Activated T-cell treated with anti-CD3 and anti-CD28 coated beads for 1 hour (primary cell): ENCODE measurements around the gene PARP6.

Experiments used
- DNase-seq: peaks from one replicate; pipeline ENCODE4 v3.0.0-alpha.2; 2020; ENCODE audit warnings: low read depth

The PARP6 gene

GRCh38 chr15:72272213-72272996 lies at the start of gene PARP6:
Gene PARP6, minus strand, starts transcription at chr15:72272554. Its CDS starts 5,077 bp downstream, at chr15:72267477.
- DNase-seq = peak; percentile 96

DNA sequence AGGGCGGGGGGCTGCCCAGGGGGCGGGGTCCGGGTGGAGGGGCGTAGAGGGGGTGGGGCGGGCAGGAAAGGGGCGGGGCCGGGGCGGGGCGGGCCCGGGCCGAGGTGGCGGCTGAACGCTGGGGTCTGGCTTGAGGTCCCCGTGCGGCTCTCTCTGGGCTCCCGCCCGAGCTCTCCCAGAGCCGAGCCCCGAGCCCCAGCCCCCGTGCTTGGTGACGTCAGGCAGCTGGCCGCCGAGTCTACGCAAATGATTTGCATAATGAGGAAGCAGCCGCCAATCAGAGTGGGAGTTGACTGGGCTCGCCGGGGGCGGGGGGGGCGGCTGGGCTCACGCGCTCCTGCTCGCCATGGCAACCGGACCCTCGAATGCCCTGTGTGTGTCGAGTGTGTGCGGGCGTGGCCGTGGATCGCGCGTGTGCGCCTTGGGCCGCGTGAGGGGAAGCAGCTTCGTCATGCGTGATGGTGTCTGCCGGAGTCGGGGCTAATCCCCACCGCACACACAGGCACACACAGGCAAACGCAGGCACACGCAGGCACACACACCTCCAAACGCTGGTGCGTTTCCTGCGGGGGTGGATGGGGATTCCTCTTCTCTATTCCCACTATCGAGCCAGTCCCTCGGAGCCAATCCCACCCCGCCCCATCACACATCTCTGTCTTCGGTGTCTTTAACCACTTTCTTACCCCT lies 47.8 kb upstream of the PARP6 start, which contains the start of gene CELF6:
Gene CELF6 (minus strand): TSS at position 173 of the 687 bp plus-strand sequence. CDS start 283 bp downstream, outside the sequence.
- DNase-seq = peak; percentile 51

- peak; percentile 20 for DNase-seq
Measured at GRCh38 chr15:72319360-72319984, 47.1 kb upstream of the PARP6 start.

DNA sequence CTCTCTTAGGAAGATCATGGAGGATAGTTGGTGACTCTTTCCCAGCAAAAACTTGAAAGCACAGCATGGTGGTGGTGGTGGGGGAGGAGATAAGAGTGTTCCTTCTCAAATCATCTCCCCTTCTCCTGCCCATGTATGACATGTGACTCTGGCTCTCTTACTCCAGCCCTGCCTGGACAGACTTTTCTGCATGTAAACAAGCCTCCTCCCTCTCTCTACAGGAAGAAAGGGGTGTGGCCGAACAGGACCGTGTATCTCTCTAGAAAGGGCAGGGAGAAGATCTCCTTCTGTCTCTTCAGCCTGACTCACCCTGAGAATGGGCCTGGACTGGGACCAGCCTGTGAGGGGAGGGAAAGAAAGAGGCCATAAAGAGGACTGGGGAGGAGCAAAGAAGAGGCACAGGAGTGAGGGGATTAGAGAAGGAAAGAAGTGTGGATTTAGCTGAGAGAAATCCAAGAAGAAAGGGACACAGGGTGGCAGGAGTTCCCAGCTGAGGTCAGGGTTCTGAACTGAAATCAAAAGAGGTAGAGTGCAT lies 46.1 kb upstream of the PARP6 start:
- DNase-seq = no peak

GRCh38 chr15:72315706-72316370 lies 43.5 kb upstream of the PARP6 start:
- no peak for DNase-seq

- no peak for DNase-seq
Measured at GRCh38 chr15:72313881-72314280, 41.5 kb upstream of the PARP6 start.

- DNase-seq = no peak
Measured at GRCh38 chr15:72313448-72313840, 41.1 kb upstream of the PARP6 start.

DNA sequence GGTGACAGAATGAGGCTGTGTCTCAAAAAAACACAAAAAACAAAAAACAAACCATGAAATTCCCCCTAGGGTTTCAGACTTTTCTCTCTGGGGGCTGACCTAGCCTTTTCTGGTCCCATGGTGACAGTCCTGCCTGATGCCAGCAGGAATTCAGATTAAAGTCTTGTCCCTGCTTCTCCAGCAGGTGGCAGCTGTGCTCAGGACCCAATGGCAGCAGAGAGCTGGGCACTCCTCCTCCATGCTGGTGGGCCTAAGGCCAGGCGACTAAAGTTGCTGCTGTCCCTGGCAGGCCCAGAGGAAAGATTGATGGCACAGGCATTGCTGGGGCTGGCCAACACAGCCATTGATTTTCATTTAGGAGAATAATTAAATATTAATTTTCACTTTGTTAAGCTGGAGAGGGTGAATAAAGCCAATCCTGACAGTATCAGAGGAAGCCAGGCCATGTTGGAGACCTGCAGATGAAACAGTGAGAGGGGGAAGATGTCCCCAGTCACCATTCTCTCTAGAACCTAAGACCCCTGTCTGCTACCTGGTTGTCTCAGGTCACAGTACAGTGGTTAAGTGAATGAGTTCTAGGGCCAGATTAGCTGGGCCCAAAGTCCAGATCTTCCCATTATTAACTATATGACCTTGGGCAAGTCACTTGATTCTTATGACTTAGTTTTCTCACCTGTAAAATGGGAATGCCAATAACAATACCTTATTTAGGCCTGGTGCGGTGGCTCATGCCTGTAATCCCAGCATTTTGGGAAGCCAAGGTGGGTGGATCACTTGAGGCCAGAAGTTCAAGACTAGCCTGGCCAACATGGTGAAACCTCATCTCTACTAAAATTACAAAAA lies 40.5 kb upstream of the PARP6 start:
- peak; percentile 36 for DNase-seq

GRCh38 chr15:72307026-72307425 lies 34.7 kb upstream of the PARP6 start:
- DNase-seq = no peak

DNA sequence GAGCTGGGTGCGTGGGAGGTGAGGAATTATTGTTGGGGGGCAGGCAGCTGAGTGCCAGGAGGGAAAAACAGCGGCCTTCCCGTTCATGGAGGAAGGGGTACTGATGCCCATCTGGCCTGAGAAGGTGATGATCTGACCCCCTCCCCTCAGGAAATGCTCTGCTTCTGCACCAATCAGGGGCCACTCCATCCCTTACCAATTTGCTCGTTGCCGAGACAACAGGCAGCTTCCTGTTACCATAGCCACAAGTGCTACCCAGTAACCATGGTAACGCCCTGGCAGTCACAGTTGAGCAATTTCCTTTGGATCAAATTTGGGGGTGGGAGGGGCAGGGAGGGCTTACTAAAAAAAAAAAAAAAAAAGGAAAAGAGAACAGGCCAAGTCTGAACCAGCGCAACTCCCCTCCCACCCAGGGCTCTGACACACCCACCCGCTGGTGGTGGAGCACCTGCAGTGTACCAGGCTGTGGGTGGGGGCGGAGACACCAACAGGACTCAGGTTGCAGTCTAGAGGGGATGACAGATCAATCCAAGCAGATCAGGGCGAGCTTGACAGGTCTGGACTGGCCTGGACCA lies 33.9 kb upstream of the PARP6 start:
- DNase-seq = peak; percentile 6

- no peak for DNase-seq
Measured at GRCh38 chr15:72304596-72304995, 32.2 kb upstream of the PARP6 start.

DNA sequence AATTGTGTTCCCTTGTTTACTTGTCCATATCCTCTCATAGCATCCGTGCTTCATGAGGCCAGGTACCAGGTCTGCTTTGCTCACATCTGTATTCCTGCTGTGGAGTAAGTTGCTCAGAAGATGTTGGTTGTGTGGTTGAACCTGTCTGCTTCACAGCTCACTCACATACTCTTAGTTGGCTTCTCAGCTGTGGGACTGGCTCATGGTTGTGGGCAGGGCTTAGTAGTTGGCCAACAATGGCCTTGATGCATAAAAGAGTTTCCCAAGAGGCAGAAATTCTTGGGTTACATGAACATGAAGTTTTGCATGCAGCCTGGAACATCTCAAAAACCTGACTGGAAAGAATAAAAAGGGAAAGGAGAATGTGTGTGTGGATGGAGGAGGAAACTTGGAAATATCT lies 30.6 kb upstream of the PARP6 start:
- DNase-seq = no peak

DNA sequence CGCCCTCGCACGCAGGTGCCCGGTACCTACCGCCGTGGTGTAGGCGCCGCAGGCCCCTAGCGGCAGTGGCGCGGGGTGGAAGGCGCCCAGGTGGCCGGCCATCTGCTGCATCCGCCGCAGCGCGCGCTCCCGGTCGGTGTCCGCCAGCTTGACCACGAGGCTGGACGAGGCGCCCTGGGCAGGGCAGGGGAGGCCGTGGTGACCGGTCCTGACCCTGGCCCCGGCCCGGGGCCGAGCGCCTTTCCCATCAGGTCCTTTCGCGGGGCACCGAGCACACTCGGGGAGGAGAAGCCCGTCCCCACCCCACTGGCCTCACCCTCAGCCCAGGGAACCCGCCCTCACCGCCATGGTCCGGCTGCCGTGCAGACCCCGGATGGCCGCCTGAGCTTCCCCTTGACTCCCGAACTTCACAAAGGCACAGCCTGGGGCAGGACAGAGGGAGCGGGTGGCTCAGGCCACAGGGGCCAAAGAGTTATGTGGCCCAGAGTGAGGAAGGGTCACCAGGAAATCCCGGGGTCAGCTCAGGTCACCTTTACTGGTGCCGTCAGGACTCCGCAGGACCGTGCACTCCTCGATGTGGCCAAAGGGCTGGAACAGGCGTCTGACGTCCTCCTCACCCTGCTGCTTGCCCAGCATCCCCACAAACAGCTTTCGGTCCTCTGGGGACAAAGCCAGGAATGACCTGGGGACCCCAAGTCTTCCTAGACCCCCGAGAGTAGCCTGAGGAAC lies 17.4 kb upstream of the PARP6 start:
- no peak for DNase-seq

DNA sequence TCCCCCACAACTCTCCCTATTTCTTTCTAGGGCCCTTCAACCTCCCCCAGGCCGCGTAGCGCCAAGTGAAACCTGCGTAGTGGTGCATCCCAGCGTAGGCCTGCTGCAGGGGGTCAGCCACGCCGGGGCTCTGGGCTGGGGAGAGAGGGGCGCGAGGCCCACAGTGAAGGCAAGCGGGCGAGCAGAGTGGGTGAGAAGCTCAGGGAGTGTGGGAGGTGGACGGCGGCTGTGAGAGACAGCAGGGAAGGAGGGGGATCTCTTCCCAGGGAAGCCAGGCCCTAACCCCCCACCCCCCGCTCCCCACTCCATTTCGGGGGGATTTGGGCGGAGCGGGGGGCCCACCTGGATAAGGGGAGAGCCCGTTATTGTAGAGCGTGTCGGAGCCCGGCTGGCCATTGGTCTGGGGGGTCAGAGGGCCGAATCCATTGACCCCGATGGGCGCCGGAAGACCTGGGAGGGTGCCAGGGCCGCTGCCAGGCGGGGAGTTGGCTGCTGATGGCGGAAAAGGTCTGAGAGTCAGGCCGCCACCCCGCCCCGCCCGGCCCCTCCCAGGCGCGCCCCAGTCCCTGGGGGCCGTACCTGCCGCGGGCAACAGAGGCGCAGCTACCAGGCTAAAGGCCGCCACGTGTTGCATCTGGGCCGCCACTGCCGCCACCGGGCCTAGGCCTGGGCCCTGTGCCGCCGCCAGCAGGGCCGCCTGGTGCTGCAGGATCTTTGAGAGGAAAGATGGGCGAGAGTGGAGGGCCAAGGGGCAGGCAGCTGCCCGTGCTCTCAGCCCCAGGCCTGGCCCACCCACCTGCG lies 16.6 kb upstream of the PARP6 start:
- DNase-seq = no peak

- DNase-seq = peak; percentile 38
Measured at GRCh38 chr15:72285927-72286516, 13.7 kb upstream of the PARP6 start.

DNA sequence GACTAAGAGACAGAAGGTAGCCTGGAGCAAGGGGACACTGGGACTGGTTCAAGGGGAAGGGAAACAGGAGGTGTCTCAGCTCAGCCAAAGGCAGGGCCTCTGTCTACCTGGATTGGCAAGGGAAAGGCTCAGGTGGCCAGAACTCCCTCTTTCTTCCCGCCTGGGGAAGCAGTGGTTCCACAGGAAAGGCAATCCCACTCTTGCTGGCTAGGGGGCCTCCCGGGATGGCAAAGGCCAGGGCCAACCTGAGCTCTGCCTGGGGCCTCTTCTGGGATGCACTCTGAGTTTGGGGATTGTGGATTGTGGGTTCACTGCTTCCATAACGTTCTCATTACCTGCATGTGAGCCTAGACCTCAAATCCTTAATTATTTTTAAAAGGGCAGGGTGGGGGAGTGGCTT lies 13.0 kb upstream of the PARP6 start:
- no peak for DNase-seq

GRCh38 chr15:72284781-72285180 lies 12.4 kb upstream of the PARP6 start:
- no peak for DNase-seq

- no peak for DNase-seq
Measured at GRCh38 chr15:72281713-72282112, 9.4 kb upstream of the PARP6 start.

DNA sequence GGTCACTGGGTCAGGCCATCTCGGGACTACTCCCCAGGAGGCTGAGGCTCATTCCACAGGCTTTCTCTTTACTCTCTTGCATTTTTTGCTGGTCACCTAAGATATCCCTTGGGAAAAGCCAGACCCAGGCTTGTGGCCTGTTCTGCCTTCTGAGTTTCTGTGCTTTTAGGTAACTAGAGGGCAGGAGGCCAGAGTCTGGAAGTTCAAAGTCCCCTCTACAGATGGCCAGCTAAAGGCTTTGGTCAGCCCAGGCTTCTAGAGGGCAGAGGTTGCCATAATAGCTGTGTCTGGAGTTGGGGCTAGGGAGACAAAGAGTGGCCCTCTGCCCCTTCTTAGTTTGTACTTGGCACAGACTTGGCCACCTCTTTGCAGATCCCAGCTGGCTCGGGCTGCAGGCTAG lies 8.4 kb upstream of the PARP6 start:
- no peak for DNase-seq
